GM12878 (cell line): ENCODE measurements around the gene SEPTIN11. TPM values are rescaled to one million over a fixed set of nuclear protein-coding genes. Genes with fewer than 3 reads are reported as not detected.
A peak's percentile ranks its signal among the peaks of the same experiment; 100 is the strongest.

Source experiments
- EGR1 ChIP-seq, 2 experiments: IDR thresholded peaks; 1 replicate in 1 of 2; 2 replicates in 1 of 2; pipeline ENCODE4 v1.6.1; 2011 to 2012; ENCODE audit warnings: low read depth in 2 of 2, low read length in 2 of 2, borderline replicate concordance in 1 of 2, mild to moderate bottlenecking in 1 of 2, moderate library complexity in 1 of 2
- MAX ChIP-seq: IDR thresholded peaks from 2 replicates; pipeline ENCODE4 v1.6.1; 2012; ENCODE audit warnings: low read depth, low read length, improper control_type of control experiment
- MTA2 ChIP-seq: fragments of 450-650 bp; IDR thresholded peaks from 2 replicates; pipeline ENCODE4 v1.6.1; 2016; ENCODE audit warnings: low read depth, mild to moderate bottlenecking, moderate library complexity
- RELB ChIP-seq: fragments of 450-650 bp; IDR thresholded peaks from 2 replicates; pipeline ENCODE4 v1.6.1; 2017; ENCODE audit warnings: low read depth, mild to moderate bottlenecking, moderate library complexity
- RUNX3 ChIP-seq: IDR thresholded peaks from 2 replicates; pipeline ENCODE4 v1.6.1; 2012; ENCODE audit warnings: low read length, inconsistent platforms
- SIN3A ChIP-seq: IDR thresholded peaks from 2 replicates; pipeline ENCODE4 v1.6.1; 2012; ENCODE audit warnings: low read depth, low read length, improper control_type of control experiment
- TAF1 ChIP-seq: IDR thresholded peaks from 2 replicates; pipeline ENCODE4 v1.6.1; 2011; ENCODE audit warnings: mild to moderate bottlenecking, low read depth, low read length, borderline replicate concordance
- polyA plus RNA-seq, 11 experiments: library from polyadenylated mRNA; depleted of rRNA in 4 of 11; unstranded in 6 of 11; stranded (reverse) in 5 of 11; fragments of >200 nt; fragmentation: Nextera tagmentation in 4 of 11; fragmentation: Illumina TruSeq in 1 of 11; extraction: Ambion mirVana in 4 of 11; extraction: Trizol in 1 of 11; gene quantifications; 1 replicate in 1 of 11; 2 replicates in 10 of 11; pipeline versions ENCODE4 v1.2.1 to v1.2.3, GENCODE V29; 2011 to 2016; ENCODE audit warnings: inconsistent platforms in 2 of 11, missing spikeins in 2 of 11, low read depth in 1 of 11
- total RNA-seq, 4 experiments: library from RNA; depleted of rRNA in 3 of 4; stranded (reverse); fragments of >200 nt in 3 of 4; fragmentation: Illumina TruSeq in 1 of 4; extraction: Trizol in 1 of 4; gene quantifications; 2 replicates each; pipeline versions ENCODE4 v1.2.1 to v1.2.3, GENCODE V29; 2013 to 2021
- TF ChIP-seq, protein P1 (sequence below), 3 experiments: IDR thresholded peaks in 2 of 3; conservative IDR thresholded peaks in 1 of 3; 2 replicates each; pipeline ENCODE4 v1.5.1; 2011; ENCODE audit warnings: low read depth in 3 of 3, low read length in 3 of 3, mild to moderate bottlenecking in 3 of 3, control low read depth in 2 of 3, moderate library complexity in 2 of 3, inconsistent platforms in 1 of 3, mixed read lengths in 1 of 3; ENCODE audit not compliant: control insufficient read depth in 2 of 3, insufficient read depth in 1 of 3; ENCODE audit errors: extremely low read depth in 1 of 3

SEPTIN11 gene
- total and polyA plus RNA-seq, 10 of the 15 experiments (the other 5 are each of a cell fraction or from before 2014, with no cell fraction given) = 24.7 to 160 (median 91.3) TPM

DNA sequence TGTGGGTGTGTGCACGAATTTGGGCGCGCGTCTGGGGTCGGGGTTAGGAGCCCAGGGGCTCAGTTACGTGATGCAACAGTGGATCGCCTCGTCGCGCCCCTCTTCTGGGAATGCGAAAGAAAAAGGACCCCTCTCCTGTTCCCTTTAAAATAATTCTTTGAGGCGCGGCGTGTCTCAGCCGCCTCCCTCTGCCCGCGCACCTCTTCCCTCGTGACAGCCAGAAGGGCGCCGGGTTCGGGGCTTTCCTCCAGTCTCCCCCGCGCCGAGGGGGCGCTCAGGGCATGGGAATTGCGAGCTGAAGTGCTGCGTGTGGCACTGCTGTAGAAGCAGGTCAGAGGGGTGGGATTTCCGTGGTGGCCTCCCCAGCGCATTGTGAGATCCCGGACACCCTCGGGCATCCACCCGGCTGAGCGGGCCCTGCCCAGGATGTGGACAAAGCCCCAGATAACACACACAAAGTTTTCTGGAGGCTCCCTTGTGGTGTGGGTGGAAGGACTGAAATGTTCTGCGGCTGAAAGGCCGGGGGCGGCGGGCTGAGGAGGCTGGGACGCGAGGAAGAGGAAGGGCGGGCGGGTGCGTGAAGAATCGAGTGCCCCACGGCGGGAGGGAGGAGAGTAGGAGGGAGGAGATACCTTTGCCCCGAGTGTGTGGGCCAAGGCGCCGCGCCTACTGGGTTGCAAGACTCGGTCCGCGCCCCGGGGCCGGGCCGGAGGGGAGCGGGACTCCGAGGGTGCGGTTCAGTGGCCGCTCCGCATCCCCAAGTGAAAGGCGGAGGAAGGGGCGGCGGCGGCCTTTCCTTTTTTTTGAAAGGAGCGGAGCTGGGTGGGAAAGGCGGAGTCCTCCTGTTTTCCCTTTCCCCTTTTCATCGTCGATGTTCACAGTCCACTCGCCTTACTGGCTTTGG is 752 bp downstream of the SEPTIN11 start (continued):
- TF ChIP-seq RELB (peak; percentile 65; the same call in 1 of the 2 replicates), EGR1 (IDR thresholded peaks at IDR 0.05; ENCODE audit: borderline replicate concordance in 1 of 2, low read depth in 2 of 2, low read length in 2 of 2) (peak in 1 of 2 experiments; percentile 54; a peak in 1 of 3 replicates), MAX (no peak), TAF1 (0 out of 2 replicates have a peak, but pooled peaks have one; percentile 12), RUNX3 (0 out of 2 replicates have a peak, but pooled peaks have one; percentile 20), SIN3A (peak; percentile 34; the same call in 1 of the 2 replicates), MTA2 (0 out of 2 replicates have a peak, but pooled peaks have one; percentile 23)
- TF ChIP-seq, protein P1, sequence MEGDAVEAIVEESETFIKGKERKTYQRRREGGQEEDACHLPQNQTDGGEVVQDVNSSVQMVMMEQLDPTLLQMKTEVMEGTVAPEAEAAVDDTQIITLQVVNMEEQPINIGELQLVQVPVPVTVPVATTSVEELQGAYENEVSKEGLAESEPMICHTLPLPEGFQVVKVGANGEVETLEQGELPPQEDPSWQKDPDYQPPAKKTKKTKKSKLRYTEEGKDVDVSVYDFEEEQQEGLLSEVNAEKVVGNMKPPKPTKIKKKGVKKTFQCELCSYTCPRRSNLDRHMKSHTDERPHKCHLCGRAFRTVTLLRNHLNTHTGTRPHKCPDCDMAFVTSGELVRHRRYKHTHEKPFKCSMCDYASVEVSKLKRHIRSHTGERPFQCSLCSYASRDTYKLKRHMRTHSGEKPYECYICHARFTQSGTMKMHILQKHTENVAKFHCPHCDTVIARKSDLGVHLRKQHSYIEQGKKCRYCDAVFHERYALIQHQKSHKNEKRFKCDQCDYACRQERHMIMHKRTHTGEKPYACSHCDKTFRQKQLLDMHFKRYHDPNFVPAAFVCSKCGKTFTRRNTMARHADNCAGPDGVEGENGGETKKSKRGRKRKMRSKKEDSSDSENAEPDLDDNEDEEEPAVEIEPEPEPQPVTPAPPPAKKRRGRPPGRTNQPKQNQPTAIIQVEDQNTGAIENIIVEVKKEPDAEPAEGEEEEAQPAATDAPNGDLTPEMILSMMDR (IDR thresholded peaks at IDR 0.05 in 2 of 3, conservative IDR thresholded peaks at IDR 0.05 in 1 of 3; ENCODE audit: control insufficient read depth in 2 of 3, extremely low read depth in 1 of 3, insufficient read depth in 1 of 3, low read depth in 3 of 3, low read length in 3 of 3) = peak in 1 of 3 experiments; percentile 29; a peak in 2 of 6 replicates
- TF ChIP-seq, all 136 proteins: peak for 15
